A673 (cell line): ENCODE measurements around the gene PALD1.

ENCODE experiments used
- CTCF ChIP-seq: fragments of 300-800, 200-600 bp; sonication (generic); conservative IDR thresholded peaks from 2 replicates; pipeline ENCODE4 v1.5.1; 2017; ENCODE audit warnings: low read depth, mild to moderate bottlenecking, antibody characterized with exemption, low read length, moderate library complexity, mixed read lengths
- EZH2 ChIP-seq: fragments of 200-600 bp; sonication (generic); IDR thresholded peaks from 2 replicates; pipeline ENCODE4 v1.6.1; 2017; ENCODE audit warnings: borderline replicate concordance, low read depth, mild to moderate bottlenecking, mixed read lengths, antibody characterized with exemption, low read length; ENCODE audit not compliant: poor library complexity, severe bottlenecking

- no peak for TF ChIP-seq CTCF
- no peak for TF ChIP-seq EZH2
Observed at GRCh38 chr10:70466951-70467350, 11.6 kb upstream of the PALD1 start.
